GM12878 (cell line): ENCODE measurements around the gene UBE2E1.

ENCODE experiments used
- EED ChIP-seq: sonication (generic); IDR thresholded peaks from 2 replicates; pipeline ENCODE4 v1.6.1; 2016; ENCODE audit warnings: antibody characterized with exemption, low read depth
- KLF5 ChIP-seq: fragments of 450-650 bp; IDR thresholded peaks from 2 replicates; pipeline ENCODE4 v1.6.1; 2014; ENCODE audit warnings: mild to moderate bottlenecking; ENCODE audit not compliant: partially characterized antibody
- PAX8 ChIP-seq: fragments of 450-650 bp; IDR thresholded peaks from 2 replicates; pipeline ENCODE4 v1.6.1; 2017; ENCODE audit warnings: mild to moderate bottlenecking, moderate library complexity
- SP1 ChIP-seq: IDR thresholded peaks from one replicate; pipeline ENCODE4 v1.6.1; 2011; ENCODE audit warnings: low read depth, low read length
- TAF1 ChIP-seq: IDR thresholded peaks from 2 replicates; pipeline ENCODE4 v1.6.1; 2011; ENCODE audit warnings: mild to moderate bottlenecking, low read depth, low read length, borderline replicate concordance

GRCh38 chr3:23831517-23832394 lies 26.0 kb downstream of the UBE2E1 start:
- TF ChIP-seq PAX8: no peak
- TF ChIP-seq KLF5: no peak
- TF ChIP-seq EED: no peak
- no peak for TF ChIP-seq TAF1
- no peak for TF ChIP-seq SP1
